Cardiac fibroblast (primary cell): ENCODE data around the gene PHIP.

Source experiments
- DNase-seq, 2 donors: peaks; one replicate each; pipeline versions ENCODE4 v3.0.0 to v3.0.0-alpha.2; 2010; ENCODE audit warnings: low read depth in 2 of 2
- H3K4me3 ChIP-seq, 2 donors: replicated peaks in 1 of 2; 1 replicate in 1 of 2; 2 replicates in 1 of 2; pipeline ENCODE4 v1.5.1; 2011; ENCODE audit warnings: low read depth in 2 of 2, low read length in 2 of 2, mild to moderate bottlenecking in 2 of 2, moderate library complexity in 1 of 2
- TF ChIP-seq, protein P1 (sequence below): IDR thresholded peaks from one replicate; pipeline ENCODE4 v1.5.1; 2011; ENCODE audit warnings: low read depth, mild to moderate bottlenecking, low read length, inconsistent platforms

Gene PHIP

DNA sequence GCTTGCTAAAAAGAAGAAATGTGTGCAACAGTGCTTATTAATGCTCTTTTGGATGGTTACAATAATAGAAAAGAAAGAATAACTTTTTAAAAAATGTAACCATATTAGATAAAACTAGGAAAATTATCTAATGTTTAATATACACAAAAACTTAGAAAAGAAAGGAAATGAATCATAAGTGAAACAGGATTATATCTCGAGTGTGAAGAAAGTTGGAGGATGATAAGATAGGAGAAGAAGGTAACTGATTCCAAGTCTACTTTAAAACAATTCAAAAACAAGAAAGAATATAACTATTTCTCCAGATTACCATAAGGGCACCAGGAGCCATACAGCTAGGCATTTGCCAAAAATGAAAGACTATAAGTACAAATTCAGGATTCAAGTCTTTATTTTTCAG is 73.0 kb downstream of the PHIP start:
- TF ChIP-seq, protein P1, sequence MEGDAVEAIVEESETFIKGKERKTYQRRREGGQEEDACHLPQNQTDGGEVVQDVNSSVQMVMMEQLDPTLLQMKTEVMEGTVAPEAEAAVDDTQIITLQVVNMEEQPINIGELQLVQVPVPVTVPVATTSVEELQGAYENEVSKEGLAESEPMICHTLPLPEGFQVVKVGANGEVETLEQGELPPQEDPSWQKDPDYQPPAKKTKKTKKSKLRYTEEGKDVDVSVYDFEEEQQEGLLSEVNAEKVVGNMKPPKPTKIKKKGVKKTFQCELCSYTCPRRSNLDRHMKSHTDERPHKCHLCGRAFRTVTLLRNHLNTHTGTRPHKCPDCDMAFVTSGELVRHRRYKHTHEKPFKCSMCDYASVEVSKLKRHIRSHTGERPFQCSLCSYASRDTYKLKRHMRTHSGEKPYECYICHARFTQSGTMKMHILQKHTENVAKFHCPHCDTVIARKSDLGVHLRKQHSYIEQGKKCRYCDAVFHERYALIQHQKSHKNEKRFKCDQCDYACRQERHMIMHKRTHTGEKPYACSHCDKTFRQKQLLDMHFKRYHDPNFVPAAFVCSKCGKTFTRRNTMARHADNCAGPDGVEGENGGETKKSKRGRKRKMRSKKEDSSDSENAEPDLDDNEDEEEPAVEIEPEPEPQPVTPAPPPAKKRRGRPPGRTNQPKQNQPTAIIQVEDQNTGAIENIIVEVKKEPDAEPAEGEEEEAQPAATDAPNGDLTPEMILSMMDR: no peak
- H3K4me3 ChIP-seq: no peak overlapping the region
- peak in 1 of 2 donors; percentile 17 for DNase-seq

- DNase-seq: no peak
- TF ChIP-seq, protein P1: no peak
- H3K4me3 ChIP-seq: no peak overlapping the region
Observed at GRCh38 chr6:79004239-79004638, 73.8 kb downstream of the PHIP start.

- DNase-seq: no peak
- no peak overlapping the region for H3K4me3 ChIP-seq
- TF ChIP-seq, protein P1: no peak
Observed at GRCh38 chr6:79001415-79001814, 76.6 kb downstream of the PHIP start.

DNA sequence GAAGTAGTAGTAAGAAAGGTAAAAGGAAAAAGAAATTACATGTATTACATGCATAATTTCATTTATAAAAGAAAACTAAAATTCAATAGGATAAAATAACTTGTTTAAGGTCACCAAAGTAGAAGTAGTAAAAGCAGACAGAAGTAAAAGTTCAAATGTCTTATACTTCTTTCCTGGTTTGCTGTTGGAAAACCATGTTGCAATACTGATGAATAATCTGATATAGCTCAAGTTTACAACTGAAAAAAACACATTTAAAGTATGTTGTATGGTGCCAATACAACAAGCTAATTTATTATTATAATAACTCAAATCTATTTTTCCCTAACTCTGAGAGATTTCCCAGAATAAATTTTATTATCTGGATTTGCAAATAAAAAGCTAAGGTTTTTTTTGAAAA is 78.3 kb downstream of the PHIP start:
- H3K4me3 ChIP-seq: no peak overlapping the region
- DNase-seq: peak; percentile 17 to 19
- TF ChIP-seq, protein P1: no peak

GRCh38 chr6:78995946-78996345 is 82.1 kb downstream of the PHIP start:
- TF ChIP-seq, protein P1: no peak
- H3K4me3 ChIP-seq: no peak overlapping the region
- DNase-seq: peak; percentile 18

DNA sequence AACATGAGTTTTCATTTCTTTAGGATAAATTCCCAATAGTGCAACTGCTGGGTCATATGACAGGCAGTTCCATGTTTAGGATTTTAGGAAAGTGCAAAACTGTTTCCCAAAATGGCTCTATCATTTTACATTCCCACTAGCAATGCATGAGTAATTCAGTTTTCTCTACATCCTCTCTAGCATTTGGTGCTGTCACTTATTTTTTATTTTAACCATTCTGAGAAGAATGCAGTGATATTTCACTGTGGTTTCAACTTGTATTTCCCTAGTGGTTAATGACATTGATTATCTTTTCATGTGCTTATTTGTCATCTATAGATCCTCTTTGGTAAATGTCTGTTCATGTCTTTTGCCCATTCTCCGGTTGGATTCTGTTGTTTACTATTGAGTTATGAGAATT is 82.7 kb downstream of the PHIP start:
- H3K4me3 ChIP-seq: no peak overlapping the region
- DNase-seq: no peak
- TF ChIP-seq, protein P1: no peak

DNA sequence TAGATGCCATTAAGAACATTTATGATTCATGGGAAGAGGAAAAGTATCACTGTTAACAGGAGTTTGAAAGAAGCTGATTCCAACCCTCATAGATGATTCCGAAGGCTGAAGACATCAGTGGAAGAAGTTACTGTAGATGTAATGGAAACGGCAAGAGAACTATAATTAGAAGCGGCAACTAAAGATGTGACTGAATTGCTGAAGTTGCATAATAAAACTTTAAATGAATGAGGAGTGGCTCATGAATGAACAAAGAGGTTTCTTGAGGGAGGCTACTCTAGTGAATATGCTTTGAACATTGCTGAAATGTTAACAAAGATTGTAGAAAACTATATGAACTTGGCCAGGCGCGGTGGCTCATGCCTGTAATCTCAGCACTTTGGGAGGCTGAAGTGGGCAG is 84.1 kb downstream of the PHIP start:
- DNase-seq: no peak
- TF ChIP-seq, protein P1: no peak
- no peak overlapping the region for H3K4me3 ChIP-seq
